Hematopoietic multipotent progenitor cell treated with erythropoietin and hydrocortisone succinate and interleukin-3 and kit ligand, for 15 days (in vitro differentiated cells): ENCODE results near the gene SRP9.
"Not testable (repeated sequence)": the region's sequence is repeated elsewhere in the genome, so short reads cannot be mapped to it uniquely, and the experiment has no call there.

Experiments used
- DNase-seq: peaks from one replicate; pipeline ENCODE4 v3.0.0-alpha.2; 2015; ENCODE audit warnings: low spot score

The SRP9 gene

GRCh38 chr1:225815526-225816178 lies 38.0 kb downstream of the SRP9 start:
- DNase-seq = no peak

- DNase-seq = no peak
Measured at GRCh38 chr1:225816643-225817538, 39.3 kb downstream of the SRP9 start.

GRCh38 chr1:225817611-225818061 lies 40.0 kb downstream of the SRP9 start:
- peak; percentile 56 for DNase-seq

- no peak for DNase-seq
Measured at GRCh38 chr1:225818229-225818628, 40.6 kb downstream of the SRP9 start.

GRCh38 chr1:225819346-225820192 lies 41.9 kb downstream of the SRP9 start:
- no peak for DNase-seq

- DNase-seq = no peak
Measured at GRCh38 chr1:225820522-225821120, 43.0 kb downstream of the SRP9 start.

GRCh38 chr1:225822655-225823403 lies 45.2 kb downstream of the SRP9 start:
- DNase-seq = no peak

- no peak for DNase-seq
Measured at GRCh38 chr1:225823811-225824261, 46.2 kb downstream of the SRP9 start.

- DNase-seq = no peak
Measured at GRCh38 chr1:225824533-225824941, 46.9 kb downstream of the SRP9 start.

GRCh38 chr1:225825078-225825477 lies 47.5 kb downstream of the SRP9 start:
- DNase-seq = peak; percentile 25

- DNase-seq = no peak
Measured at GRCh38 chr1:225825607-225826007, 48.0 kb downstream of the SRP9 start.

GRCh38 chr1:225827076-225827475 lies 49.5 kb downstream of the SRP9 start:
- no peak for DNase-seq

GRCh38 chr1:225828706-225829345 lies 51.2 kb downstream of the SRP9 start:
- no peak for DNase-seq

- DNase-seq = no peak
Measured at GRCh38 chr1:225830841-225831240, 53.2 kb downstream of the SRP9 start.

GRCh38 chr1:225834417-225835329 lies 57.0 kb downstream of the SRP9 start:
- DNase-seq = no peak

GRCh38 chr1:225835856-225836255 lies 58.2 kb downstream of the SRP9 start:
- DNase-seq = no peak

- not testable (repeated sequence) for DNase-seq
Measured at GRCh38 chr1:225836296-225836695, 58.7 kb downstream of the SRP9 start.

- DNase-seq = no peak
Measured at GRCh38 chr1:225838793-225839192, 61.2 kb downstream of the SRP9 start.
